Measurements from ENCODE around the gene PIEZO2.

- TF ChIP-seq POLR2AphosphoS5 (IDR thresholded peaks at IDR 0.05) (no peak), CTCF (IDR thresholded peaks at IDR 0.05) (no peak)
Observed at GRCh38 chr18:10892786-10893185, 256.6 kb downstream of the PIEZO2 start.
